ENCODE results near the gene KLHL6. TPM values are rescaled to one million over a fixed set of nuclear protein-coding genes. Genes with fewer than 3 reads are reported as not detected.
A peak's percentile ranks its signal among the peaks of the same experiment; 100 is the strongest.

The KLHL6 gene
- total and polyA plus RNA-seq, 2 experiments from 2014 or later = 0.03 TPM; not detected in 1

DNA sequence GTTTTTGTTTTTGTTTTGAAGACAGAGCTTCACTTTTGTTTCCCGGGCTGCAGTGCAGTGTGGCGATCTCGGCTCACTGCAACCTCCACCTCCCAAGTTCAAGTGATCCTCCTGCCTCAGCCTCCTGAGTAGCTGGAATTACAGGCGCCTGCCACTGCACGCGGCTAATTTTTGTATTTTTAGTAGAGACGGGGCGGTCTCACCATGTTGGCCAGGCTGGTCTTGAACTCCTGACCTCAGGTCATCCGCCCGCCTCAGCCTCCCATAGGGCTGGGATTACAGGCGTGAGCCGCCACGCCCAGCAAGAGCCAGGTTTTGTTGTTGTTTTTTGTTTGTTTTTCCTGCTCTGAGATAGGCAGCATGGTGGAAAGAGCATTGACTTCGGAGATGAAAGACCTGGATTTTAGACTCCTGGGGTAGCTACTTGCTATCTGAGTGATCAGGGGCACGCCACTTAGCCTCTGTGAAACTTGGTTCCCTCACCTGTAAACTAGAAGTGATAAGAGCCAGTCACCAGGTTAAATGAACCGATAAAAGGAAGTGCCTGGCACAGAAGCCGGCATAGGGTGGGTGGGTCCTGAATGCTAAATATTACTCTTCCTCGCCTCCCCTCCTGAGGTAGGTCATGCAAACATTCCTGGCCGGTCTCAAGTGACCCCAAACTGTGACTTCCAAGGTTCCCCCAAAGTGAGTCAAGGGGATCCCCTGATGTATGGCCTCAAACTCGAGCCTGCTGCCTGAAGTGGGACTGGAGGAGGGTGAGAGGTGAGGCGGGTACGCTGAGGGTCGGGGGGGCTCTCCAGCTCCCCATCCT lies 64.2 kb downstream of the KLHL6 start:
- H3K36me3 ChIP-seq = no peaks in the 10 kb centered on the region
- H3K9me3 ChIP-seq (ENCODE audit: low read depth) = no peaks in the 10 kb centered on the region
- TF ChIP-seq, protein P1, sequence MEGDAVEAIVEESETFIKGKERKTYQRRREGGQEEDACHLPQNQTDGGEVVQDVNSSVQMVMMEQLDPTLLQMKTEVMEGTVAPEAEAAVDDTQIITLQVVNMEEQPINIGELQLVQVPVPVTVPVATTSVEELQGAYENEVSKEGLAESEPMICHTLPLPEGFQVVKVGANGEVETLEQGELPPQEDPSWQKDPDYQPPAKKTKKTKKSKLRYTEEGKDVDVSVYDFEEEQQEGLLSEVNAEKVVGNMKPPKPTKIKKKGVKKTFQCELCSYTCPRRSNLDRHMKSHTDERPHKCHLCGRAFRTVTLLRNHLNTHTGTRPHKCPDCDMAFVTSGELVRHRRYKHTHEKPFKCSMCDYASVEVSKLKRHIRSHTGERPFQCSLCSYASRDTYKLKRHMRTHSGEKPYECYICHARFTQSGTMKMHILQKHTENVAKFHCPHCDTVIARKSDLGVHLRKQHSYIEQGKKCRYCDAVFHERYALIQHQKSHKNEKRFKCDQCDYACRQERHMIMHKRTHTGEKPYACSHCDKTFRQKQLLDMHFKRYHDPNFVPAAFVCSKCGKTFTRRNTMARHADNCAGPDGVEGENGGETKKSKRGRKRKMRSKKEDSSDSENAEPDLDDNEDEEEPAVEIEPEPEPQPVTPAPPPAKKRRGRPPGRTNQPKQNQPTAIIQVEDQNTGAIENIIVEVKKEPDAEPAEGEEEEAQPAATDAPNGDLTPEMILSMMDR (IDR thresholded peaks at IDR 0.05; ENCODE audit: low read depth, low read length) = no peak
- no peak for DNase-seq (ENCODE audit: low read depth in 1 of 2, low spot score in 1 of 2)
- H3K27ac ChIP-seq = no peak overlapping the region
- H3K4me1 ChIP-seq (ENCODE audit: low read depth) = no peaks in the 10 kb centered on the region
- peaks cover 46% of the 10 kb centered on the region for H3K27me3 ChIP-seq
- no peak overlapping the region for H3K4me3 ChIP-seq

DNA sequence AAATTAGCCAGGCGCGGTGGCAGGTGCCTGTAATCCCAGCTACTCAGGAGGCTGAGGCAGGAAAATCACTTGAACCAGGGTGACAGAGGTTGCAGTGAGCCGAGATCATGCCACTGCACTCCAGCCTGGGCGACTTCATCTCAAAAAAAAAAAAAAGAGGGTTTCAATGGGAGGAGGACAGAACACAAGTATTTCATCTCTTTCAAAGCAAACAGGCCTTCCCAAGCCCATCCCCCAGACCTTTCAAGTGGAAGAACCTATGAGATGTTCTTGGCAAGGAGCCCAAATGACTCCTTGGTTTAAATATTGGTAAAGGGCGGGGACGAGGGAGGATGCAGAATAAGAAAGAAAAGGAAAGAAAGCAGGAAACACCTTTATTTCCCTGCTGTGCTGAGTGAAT lies 64.9 kb downstream of the KLHL6 start:
- H3K27ac ChIP-seq = no peak overlapping the region
- H3K4me1 ChIP-seq (ENCODE audit: low read depth) = no peaks in the 10 kb centered on the region
- no peaks in the 10 kb centered on the region for H3K9me3 ChIP-seq (ENCODE audit: low read depth)
- H3K27me3 ChIP-seq = peaks cover 49% of the 10 kb centered on the region
- TF ChIP-seq, protein P1 (IDR thresholded peaks at IDR 0.05; ENCODE audit: low read depth, low read length) = no peak
- H3K36me3 ChIP-seq = no peaks in the 10 kb centered on the region
- peak in 1 of 2 donors; percentile 23 for DNase-seq (ENCODE audit: low read depth in 1 of 2, low spot score in 1 of 2)
- no peak overlapping the region for H3K4me3 ChIP-seq

DNA sequence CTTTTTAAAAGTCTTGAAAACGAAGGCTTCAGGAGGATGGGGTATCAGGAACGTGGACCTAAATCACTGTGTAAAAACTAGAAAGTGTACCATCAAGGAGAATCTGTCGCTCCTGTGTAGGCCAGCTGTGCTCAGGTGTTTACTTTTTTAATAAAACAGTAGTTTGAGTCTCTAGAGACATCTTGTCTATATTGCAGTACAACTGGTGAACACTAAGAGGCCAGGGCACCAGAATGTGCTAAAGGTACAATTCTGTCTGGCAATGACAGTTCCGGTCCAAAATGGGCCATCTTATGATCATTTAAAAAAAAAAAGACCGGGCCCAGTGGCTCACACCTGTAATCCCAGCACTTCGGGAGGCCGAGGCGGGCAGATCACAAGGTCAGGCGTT lies 65.3 kb downstream of the KLHL6 start:
- Histone ChIP-seq H3K27ac (no peak overlapping the region), H3K27me3 (peaks cover 48% of the 10 kb centered on the region), H3K9me3 (ENCODE audit: low read depth) (no peaks in the 10 kb centered on the region), H3K4me1 (ENCODE audit: low read depth) (no peaks in the 10 kb centered on the region), H3K36me3 (no peaks in the 10 kb centered on the region), H3K4me3 (no peak overlapping the region)
- TF ChIP-seq, protein P1 (IDR thresholded peaks at IDR 0.05; ENCODE audit: low read depth, low read length) = no peak
- DNase-seq (ENCODE audit: low read depth in 1 of 2, low spot score in 1 of 2) = no peak

DNA sequence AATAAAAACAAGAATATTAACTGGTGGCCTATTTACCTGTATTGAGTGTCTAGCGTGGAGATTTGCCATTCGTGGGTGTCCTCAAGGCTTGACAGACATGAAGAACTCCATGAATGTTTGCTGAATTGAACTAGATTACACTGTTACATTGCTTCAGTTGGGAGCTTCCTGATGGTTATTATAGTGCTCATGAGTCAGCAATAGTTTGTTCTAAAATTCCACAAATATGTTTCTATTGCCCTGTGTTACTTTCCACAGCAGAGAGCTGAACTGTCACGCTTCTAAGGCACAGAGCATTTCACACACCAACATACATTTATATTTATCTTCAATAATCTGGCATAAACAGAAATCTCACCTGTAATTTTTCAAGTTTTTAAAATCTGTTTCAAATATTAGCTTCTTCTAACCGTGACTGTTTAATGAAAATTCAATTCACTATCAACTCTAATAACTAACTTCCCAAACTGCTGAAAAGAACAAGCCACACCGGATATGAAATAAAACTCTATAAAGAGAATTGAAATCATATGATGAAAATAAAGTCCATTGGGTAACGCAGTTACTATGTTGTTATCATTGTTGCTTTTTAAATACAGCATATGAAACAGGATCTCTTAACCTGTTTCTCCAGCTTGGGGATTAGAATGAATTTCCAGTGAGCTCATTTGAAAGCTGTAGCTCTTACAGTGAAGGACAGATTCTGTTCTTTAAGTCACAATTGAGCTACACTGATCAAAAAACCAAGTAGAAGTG lies 65.9 kb downstream of the KLHL6 start:
- peaks cover 42% of the 10 kb centered on the region for H3K27me3 ChIP-seq
- H3K4me3 ChIP-seq = no peak overlapping the region
- no peaks in the 10 kb centered on the region for H3K36me3 ChIP-seq
- H3K4me1 ChIP-seq (ENCODE audit: low read depth) = no peaks in the 10 kb centered on the region
- TF ChIP-seq, protein P1 (IDR thresholded peaks at IDR 0.05; ENCODE audit: low read depth, low read length) = no peak
- H3K9me3 ChIP-seq (ENCODE audit: low read depth) = no peaks in the 10 kb centered on the region
- H3K27ac ChIP-seq = no peak overlapping the region
- peak in 1 of 2 donors; percentile 23 for DNase-seq (ENCODE audit: low read depth in 1 of 2, low spot score in 1 of 2)

DNA sequence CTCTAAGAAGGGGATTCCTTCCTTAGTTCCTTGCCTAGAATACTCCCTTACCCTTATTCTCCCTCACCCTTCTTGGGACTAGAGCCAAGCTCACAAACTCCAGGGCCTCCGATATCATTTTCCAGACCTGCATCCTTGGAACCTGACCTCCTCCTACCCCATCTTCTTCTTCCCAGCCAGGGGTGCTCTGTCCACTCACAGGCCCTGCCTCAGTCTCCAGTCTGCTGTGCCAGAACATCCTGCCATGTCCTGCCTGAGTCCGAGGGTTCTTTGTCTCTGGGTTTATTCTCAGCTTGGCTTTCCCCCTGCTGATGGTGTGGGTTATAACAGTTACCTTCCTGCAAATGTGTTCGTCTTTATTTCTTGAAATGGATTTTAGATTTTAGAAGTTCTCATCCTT lies 67.2 kb downstream of the KLHL6 start:
- DNase-seq (ENCODE audit: low read depth in 1 of 2, low spot score in 1 of 2) = no peak
- Histone ChIP-seq H3K4me3 (no peak overlapping the region), H3K4me1 (ENCODE audit: low read depth) (peaks cover 3% of the 10 kb centered on the region), H3K36me3 (no peaks in the 10 kb centered on the region), H3K9me3 (ENCODE audit: low read depth) (no peaks in the 10 kb centered on the region), H3K27me3 (peaks cover 31% of the 10 kb centered on the region), H3K27ac (no peak overlapping the region)
- TF ChIP-seq, protein P1 (IDR thresholded peaks at IDR 0.05; ENCODE audit: low read depth, low read length) = no peak
